ENCODE results near the gene SRRM1. TPM values are rescaled to one million over a fixed set of nuclear protein-coding genes. Genes with fewer than 3 reads are reported as not detected.

The SRRM1 gene
- total and polyA plus RNA-seq, 10 of the 15 experiments (the other 5 are each of a cell fraction or from before 2014, with no cell fraction given): 36.8 to 285 (median 126) TPM

DNA sequence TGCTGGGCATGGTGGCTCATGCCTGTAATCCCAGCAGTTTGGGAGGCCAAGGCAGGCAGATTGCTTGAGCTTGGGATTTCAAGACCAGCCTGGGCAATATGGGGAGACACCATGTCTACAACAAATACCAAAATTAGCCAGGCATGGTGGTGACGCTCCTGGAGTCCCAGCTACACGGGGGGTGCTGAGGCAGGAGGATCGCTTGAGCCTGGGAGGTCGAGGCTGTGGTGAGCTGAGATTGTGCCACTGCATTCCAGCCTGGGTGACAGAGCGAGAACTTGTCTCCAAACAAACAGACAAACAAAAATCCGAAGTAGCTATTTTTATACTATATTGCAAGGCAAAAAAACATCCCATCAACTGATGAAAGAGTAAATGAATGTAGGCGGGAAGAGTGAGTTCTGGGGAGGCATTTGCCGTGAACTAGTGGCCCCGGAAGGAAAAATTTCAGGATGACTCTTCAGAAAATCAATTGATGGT is 46.7 kb upstream of the SRRM1 start (continued):
- no peak for TF ChIP-seq BHLHE40 (IDR thresholded peaks at IDR 0.05; ENCODE audit: borderline replicate concordance in 1 of 2, low read depth in 2 of 2, low read length in 1 of 2)

DNA sequence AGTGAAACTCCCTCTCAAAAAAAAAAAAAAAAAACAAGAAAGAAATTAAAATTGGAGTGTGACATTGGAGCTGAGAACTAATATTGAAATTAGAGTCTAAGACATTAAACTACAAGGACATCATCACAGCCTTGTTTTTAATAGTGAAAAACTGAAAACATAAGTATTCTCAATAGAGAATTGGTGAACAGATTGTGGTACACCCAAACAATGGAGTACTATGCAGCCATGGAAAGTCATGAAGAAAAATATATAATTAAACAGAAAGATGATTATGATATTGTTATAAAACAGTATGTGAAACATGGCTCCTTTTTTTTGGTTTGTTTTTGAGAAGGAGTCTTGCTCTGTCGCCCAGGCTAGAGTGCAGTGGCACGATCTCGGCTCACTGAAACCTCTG is 43.8 kb upstream of the SRRM1 start:
- ChIA-PET CTCF (interaction anchor here (0.7 to 1.6 kb wide), 3 partner anchors 12 to 509 kb away, joined by 3 to 5 read pairs (median 4); no protein-coding TSS in a partner anchor), SMC1A (ENCODE audit: uncharacterized antibody, unreplicated experiment) (no interaction called here), RAD21 (ENCODE audit: unreplicated experiment) (no interaction called here), POLR2A (no interaction called here)
- BruUV-seq (replicated peaks): no TSS peak
- FAIRE-seq (no peak), ATAC-seq (no peak), DNase-seq (ENCODE audit: low read depth, low spot score) (no peak)
- Histone ChIP-seq H3K27ac (ENCODE audit: control insufficient read depth, insufficient read depth) (no peak overlapping the region), H3K36me3 (ENCODE audit: control insufficient read depth in 2 of 2, insufficient read depth in 2 of 2, low read length in 1 of 2) (no peaks in the 10 kb centered on the region), H3K27me3 (replicated peaks in 1 of 2; ENCODE audit: control insufficient read depth in 2 of 2, insufficient read depth in 2 of 2, low read length in 1 of 2) (peaks cover 0 to 2% of the 10 kb centered on the region in 2 experiments; a peak in 2 of 4 replicates), H3K4me3 (no peak overlapping the region), H3K79me2 (ENCODE audit: control insufficient read depth, insufficient read depth, low read length) (no peaks in the 10 kb centered on the region), H3K9me3 (replicated peaks; ENCODE audit: control insufficient read depth, insufficient read depth, low read length) (no peaks in the 10 kb centered on the region; the same call in 2 of the 3 replicates), H2AFZ (ENCODE audit: control insufficient read depth, low read depth, low read length) (no peak overlapping the region), H3K4me1 (ENCODE audit: control insufficient read depth, insufficient read depth, low read length) (no peaks in the 10 kb centered on the region), H4K20me1 (ENCODE audit: control insufficient read depth, insufficient read depth) (no peaks in the 10 kb centered on the region), H3K4me2 (ENCODE audit: control insufficient read depth, insufficient read depth) (no peak overlapping the region), H3K9ac (ENCODE audit: control insufficient read depth, insufficient read depth, low read length) (no peak overlapping the region)
- whole genome bisulfite sequencing (ENCODE audit: insufficient coverage, insufficient replicate concordance, low lambda C conversion rate, missing lambda C conversion rate): 18% methylated on average over 3 of the region's 3 CpGs
- in situ Hi-C loops (cut with MboI): no loop called here
- intact Hi-C loops (cut with micrococcal nuclease; ENCODE audit: unreplicated experiment): no loop called here
- TF ChIP-seq RAD21 (IDR thresholded peaks at IDR 0.05; ENCODE audit: insufficient read depth, low read depth, low read length) (no peak), WRNIP1 (IDR thresholded peaks at IDR 0.05; ENCODE audit: borderline replicate concordance, low read depth, low read length) (no peak), HDAC6 (IDR thresholded peaks at IDR 0.05; ENCODE audit: unreplicated experiment) (no peak), ASH2L (IDR thresholded peaks at IDR 0.05; ENCODE audit: borderline replicate concordance, low read depth) (no peak), MTA2 (IDR thresholded peaks at IDR 0.05; ENCODE audit: low read depth) (no peak), ZNF384 (IDR thresholded peaks at IDR 0.05; ENCODE audit: borderline replicate concordance, low read depth, low read length) (no peak), ZNF24 (IDR thresholded peaks at IDR 0.05) (no peak), BMI1 (IDR thresholded peaks at IDR 0.05; ENCODE audit: borderline replicate concordance) (no peak), NR2C1 (IDR thresholded peaks at IDR 0.05) (no peak), NFYB (IDR thresholded peaks at IDR 0.05; ENCODE audit: insufficient read depth, low read depth, low read length) (no peak), SMAD1 (IDR thresholded peaks at IDR 0.05; ENCODE audit: low read depth, partially characterized antibody) (no peak), RUNX3 (IDR thresholded peaks at IDR 0.05; ENCODE audit: low read length) (no peak), LARP7 (IDR thresholded peaks at IDR 0.05) (no peak), MYB (IDR thresholded peaks at IDR 0.05; ENCODE audit: borderline replicate concordance, low read depth, low read length) (no peak)
- TF ChIP-seq, protein P1, sequence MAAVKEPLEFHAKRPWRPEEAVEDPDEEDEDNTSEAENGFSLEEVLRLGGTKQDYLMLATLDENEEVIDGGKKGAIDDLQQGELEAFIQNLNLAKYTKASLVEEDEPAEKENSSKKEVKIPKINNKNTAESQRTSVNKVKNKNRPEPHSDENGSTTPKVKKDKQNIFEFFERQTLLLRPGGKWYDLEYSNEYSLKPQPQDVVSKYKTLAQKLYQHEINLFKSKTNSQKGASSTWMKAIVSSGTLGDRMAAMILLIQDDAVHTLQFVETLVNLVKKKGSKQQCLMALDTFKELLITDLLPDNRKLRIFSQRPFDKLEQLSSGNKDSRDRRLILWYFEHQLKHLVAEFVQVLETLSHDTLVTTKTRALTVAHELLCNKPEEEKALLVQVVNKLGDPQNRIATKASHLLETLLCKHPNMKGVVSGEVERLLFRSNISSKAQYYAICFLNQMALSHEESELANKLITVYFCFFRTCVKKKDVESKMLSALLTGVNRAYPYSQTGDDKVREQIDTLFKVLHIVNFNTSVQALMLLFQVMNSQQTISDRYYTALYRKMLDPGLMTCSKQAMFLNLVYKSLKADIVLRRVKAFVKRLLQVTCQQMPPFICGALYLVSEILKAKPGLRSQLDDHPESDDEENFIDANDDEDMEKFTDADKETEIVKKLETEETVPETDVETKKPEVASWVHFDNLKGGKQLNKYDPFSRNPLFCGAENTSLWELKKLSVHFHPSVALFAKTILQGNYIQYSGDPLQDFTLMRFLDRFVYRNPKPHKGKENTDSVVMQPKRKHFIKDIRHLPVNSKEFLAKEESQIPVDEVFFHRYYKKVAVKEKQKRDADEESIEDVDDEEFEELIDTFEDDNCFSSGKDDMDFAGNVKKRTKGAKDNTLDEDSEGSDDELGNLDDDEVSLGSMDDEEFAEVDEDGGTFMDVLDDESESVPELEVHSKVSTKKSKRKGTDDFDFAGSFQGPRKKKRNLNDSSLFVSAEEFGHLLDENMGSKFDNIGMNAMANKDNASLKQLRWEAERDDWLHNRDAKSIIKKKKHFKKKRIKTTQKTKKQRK (IDR thresholded peaks at IDR 0.05; ENCODE audit: low read depth, low read length): no peak
- TF ChIP-seq, protein P2, sequence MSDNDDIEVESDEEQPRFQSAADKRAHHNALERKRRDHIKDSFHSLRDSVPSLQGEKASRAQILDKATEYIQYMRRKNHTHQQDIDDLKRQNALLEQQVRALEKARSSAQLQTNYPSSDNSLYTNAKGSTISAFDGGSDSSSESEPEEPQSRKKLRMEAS (IDR thresholded peaks at IDR 0.05; ENCODE audit: low read depth, low read length): no peak
- TF ChIP-seq, protein P3, sequence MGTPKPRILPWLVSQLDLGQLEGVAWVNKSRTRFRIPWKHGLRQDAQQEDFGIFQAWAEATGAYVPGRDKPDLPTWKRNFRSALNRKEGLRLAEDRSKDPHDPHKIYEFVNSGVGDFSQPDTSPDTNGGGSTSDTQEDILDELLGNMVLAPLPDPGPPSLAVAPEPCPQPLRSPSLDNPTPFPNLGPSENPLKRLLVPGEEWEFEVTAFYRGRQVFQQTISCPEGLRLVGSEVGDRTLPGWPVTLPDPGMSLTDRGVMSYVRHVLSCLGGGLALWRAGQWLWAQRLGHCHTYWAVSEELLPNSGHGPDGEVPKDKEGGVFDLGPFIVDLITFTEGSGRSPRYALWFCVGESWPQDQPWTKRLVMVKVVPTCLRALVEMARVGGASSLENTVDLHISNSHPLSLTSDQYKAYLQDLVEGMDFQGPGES (IDR thresholded peaks at IDR 0.05): no peak
- TF ChIP-seq, protein P4, sequence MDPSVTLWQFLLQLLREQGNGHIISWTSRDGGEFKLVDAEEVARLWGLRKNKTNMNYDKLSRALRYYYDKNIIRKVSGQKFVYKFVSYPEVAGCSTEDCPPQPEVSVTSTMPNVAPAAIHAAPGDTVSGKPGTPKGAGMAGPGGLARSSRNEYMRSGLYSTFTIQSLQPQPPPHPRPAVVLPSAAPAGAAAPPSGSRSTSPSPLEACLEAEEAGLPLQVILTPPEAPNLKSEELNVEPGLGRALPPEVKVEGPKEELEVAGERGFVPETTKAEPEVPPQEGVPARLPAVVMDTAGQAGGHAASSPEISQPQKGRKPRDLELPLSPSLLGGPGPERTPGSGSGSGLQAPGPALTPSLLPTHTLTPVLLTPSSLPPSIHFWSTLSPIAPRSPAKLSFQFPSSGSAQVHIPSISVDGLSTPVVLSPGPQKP (IDR thresholded peaks at IDR 0.05; ENCODE audit: low read depth, low read length): no peak
